Fibroblast of skin of right quadriceps (primary cell): ENCODE results near the gene C17orf113.

ENCODE experiments used
- DNase-seq: peaks from one replicate; pipeline ENCODE4 v3.0.0-alpha.2; 2013

C17orf113 gene

GRCh38 chr17:42050393-42051012 is at the start of gene C17orf113:
C17orf113 (minus strand) TSS chr17:42050601; CDS start chr17:42043376, 7,225 bp downstream.
- peak; percentile 25 for DNase-seq

GRCh38 chr17:42098730-42099399 is 48.5 kb upstream of the C17orf113 start:
- no peak for DNase-seq

- no peak for DNase-seq
Observed at GRCh38 chr17:42097691-42098631, 47.6 kb upstream of the C17orf113 start, which contains the start of gene ZNF385C. ZNF385C (minus strand) TSS chr17:42098473; CDS start chr17:42063056, 35,417 bp downstream.

- no peak for DNase-seq
Observed at GRCh38 chr17:42096360-42097111, 46.1 kb upstream of the C17orf113 start.

- no peak for DNase-seq
Observed at GRCh38 chr17:42094375-42095069, 44.1 kb upstream of the C17orf113 start.

- no peak for DNase-seq
Observed at GRCh38 chr17:42092939-42093338, 42.5 kb upstream of the C17orf113 start.

- no peak for DNase-seq
Observed at GRCh38 chr17:42090964-42091790, 40.8 kb upstream of the C17orf113 start.

- no peak for DNase-seq
Observed at GRCh38 chr17:42088736-42089135, 38.3 kb upstream of the C17orf113 start.

- DNase-seq = no peak
Observed at GRCh38 chr17:42087736-42088705, 37.6 kb upstream of the C17orf113 start.

- DNase-seq = no peak
Observed at GRCh38 chr17:42087042-42087701, 36.8 kb upstream of the C17orf113 start.

- no peak for DNase-seq
Observed at GRCh38 chr17:42081516-42082129, 31.2 kb upstream of the C17orf113 start.

GRCh38 chr17:42079541-42079940 is 29.1 kb upstream of the C17orf113 start:
- DNase-seq = no peak

GRCh38 chr17:42078396-42079043 is 28.1 kb upstream of the C17orf113 start:
- DNase-seq = no peak

GRCh38 chr17:42077755-42078154 is 27.4 kb upstream of the C17orf113 start:
- no peak for DNase-seq

GRCh38 chr17:42076797-42077559 is 26.6 kb upstream of the C17orf113 start:
- DNase-seq = no peak

- DNase-seq = no peak
Observed at GRCh38 chr17:42075789-42076188, 25.4 kb upstream of the C17orf113 start.
